ENCODE data around the gene ARL4C.

ARL4C gene

GRCh38 chr2:234500394-234501006 lies 3.6 kb upstream of the ARL4C start:
- DNase-seq (ENCODE audit: low spot score) (no peak), FAIRE-seq (no peak)

GRCh38 chr2:234497594-234498235 lies 834 bp upstream of the ARL4C start:
- FAIRE-seq (no peak), DNase-seq (ENCODE audit: low spot score) (no peak)

GRCh38 chr2:234496055-234496834 lies 636 bp downstream of the ARL4C start:
- peak; percentile 69 for DNase-seq (ENCODE audit: low spot score)
- peak; percentile 89 for FAIRE-seq

GRCh38 chr2:234495251-234496054 lies 1.4 kb downstream of the ARL4C start:
- no peak for DNase-seq (ENCODE audit: low spot score)

GRCh38 chr2:234494361-234495250 lies 2.3 kb downstream of the ARL4C start:
- no peak for FAIRE-seq
- DNase-seq (ENCODE audit: low spot score) = no peak

More at GRCh38 chr2:234495251-234496054, 1.4 kb downstream of the ARL4C start:
- FAIRE-seq = no peak

- no peak for DNase-seq (ENCODE audit: low spot score)
- FAIRE-seq = no peak
Measured at GRCh38 chr2:234493796-234494195, 3.1 kb downstream of the ARL4C start.

- DNase-seq (ENCODE audit: low spot score) = no peak
- no peak for FAIRE-seq
Measured at GRCh38 chr2:234492717-234493485, 4.0 kb downstream of the ARL4C start.

- FAIRE-seq (no peak), DNase-seq (ENCODE audit: low spot score) (no peak)
Measured at GRCh38 chr2:234491897-234492296, 5.0 kb downstream of the ARL4C start.

- FAIRE-seq (no peak), DNase-seq (ENCODE audit: low spot score) (no peak)
Measured at GRCh38 chr2:234491281-234491680, 5.6 kb downstream of the ARL4C start.

GRCh38 chr2:234490271-234491091 lies 6.4 kb downstream of the ARL4C start:
- DNase-seq (ENCODE audit: low spot score) = no peak
- no peak for FAIRE-seq

GRCh38 chr2:234488913-234489451 lies 7.9 kb downstream of the ARL4C start:
- DNase-seq (ENCODE audit: low spot score) (no peak), FAIRE-seq (peak; percentile 53)

- DNase-seq (ENCODE audit: low spot score) (no peak), FAIRE-seq (no peak)
Measured at GRCh38 chr2:234488486-234488885, 8.4 kb downstream of the ARL4C start.

GRCh38 chr2:234487356-234487755 lies 9.5 kb downstream of the ARL4C start:
- no peak for FAIRE-seq

GRCh38 chr2:234483568-234484251 lies 13.2 kb downstream of the ARL4C start:
- DNase-seq (ENCODE audit: low spot score) = no peak
- no peak for FAIRE-seq

More at GRCh38 chr2:234487356-234487755, 9.5 kb downstream of the ARL4C start:
- DNase-seq (ENCODE audit: low spot score) = no peak

- no peak for FAIRE-seq
- no peak for DNase-seq (ENCODE audit: low spot score)
Measured at GRCh38 chr2:234481301-234481700, 15.6 kb downstream of the ARL4C start.

- DNase-seq (ENCODE audit: low spot score) (no peak), FAIRE-seq (no peak)
Measured at GRCh38 chr2:234480337-234480736, 16.5 kb downstream of the ARL4C start.

- DNase-seq (ENCODE audit: low spot score) (no peak), FAIRE-seq (no peak)
Measured at GRCh38 chr2:234479465-234479864, 17.4 kb downstream of the ARL4C start.
